ENCODE results near the gene RAC3.

RAC3 gene

DNA sequence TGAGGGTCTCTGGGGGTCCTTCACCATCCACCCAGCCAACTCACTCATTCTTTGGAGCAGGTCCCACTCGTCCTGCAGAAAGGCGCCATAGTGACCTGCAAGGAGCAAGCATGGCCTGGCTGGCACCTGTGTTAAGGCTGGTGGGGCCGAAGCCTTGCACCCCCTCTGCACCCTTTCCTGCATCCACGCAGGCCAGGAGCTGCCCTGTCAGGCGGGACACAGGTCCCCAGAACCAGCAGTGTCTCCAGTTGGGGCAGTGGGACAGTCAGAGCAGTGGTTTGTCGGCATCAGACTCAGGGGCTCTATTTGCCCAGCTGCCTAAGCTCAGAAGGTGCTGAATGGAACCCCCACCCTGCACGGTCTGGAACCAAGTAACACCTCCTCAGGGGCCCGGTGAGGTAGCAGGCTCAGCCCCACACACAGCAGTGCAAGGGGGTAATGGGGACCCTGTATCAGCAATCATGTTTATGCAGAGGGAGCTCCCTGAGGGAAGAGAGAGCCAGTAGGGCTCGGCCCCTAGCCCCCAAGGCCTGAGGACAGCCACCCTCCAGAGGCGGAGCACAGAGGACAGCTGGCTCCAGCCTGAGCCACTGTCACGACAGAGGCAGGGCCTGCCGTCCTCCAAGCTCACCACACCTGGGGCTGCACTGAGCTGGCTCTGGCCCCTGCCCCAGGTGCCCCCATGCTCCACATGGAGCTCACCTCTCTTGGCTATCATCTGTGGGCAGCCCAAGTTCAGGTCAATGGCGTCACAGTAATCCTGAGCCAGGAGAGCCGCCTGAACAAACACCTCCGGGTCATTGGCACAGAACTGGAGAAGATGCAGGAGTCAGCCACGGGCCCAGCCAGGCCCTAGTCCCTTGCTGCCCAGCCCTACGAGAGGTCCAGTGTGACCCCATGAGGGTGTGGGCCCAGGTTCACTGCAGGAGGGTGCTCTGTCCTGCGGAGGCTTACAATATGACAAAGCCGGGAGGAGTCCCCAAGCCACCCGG is 32.2 kb downstream of the RAC3 start:
- DNase-seq = no peak
- Histone ChIP-seq H3K27me3 (replicated peaks; ENCODE audit: control insufficient read depth, insufficient read depth, low read length, poor library complexity, severe bottlenecking) (no peaks in the 10 kb centered on the region), H3K27ac (ENCODE audit: insufficient read depth, low read length, poor library complexity, severe bottlenecking) (no peak overlapping the region), H3K9me3 (ENCODE audit: control insufficient read depth, low read length) (no peaks in the 10 kb centered on the region), H3K36me3 (ENCODE audit: control insufficient read depth, insufficient read depth, low read length) (peaks cover 43% of the 10 kb centered on the region), H3K4me1 (ENCODE audit: control insufficient read depth, insufficient read depth, low read length, poor library complexity, severe bottlenecking) (peaks cover 18% of the 10 kb centered on the region), H3K4me3 (ENCODE audit: insufficient read depth, low read depth, low read length, poor library complexity, severe bottlenecking) (no peak overlapping the region)

DNA sequence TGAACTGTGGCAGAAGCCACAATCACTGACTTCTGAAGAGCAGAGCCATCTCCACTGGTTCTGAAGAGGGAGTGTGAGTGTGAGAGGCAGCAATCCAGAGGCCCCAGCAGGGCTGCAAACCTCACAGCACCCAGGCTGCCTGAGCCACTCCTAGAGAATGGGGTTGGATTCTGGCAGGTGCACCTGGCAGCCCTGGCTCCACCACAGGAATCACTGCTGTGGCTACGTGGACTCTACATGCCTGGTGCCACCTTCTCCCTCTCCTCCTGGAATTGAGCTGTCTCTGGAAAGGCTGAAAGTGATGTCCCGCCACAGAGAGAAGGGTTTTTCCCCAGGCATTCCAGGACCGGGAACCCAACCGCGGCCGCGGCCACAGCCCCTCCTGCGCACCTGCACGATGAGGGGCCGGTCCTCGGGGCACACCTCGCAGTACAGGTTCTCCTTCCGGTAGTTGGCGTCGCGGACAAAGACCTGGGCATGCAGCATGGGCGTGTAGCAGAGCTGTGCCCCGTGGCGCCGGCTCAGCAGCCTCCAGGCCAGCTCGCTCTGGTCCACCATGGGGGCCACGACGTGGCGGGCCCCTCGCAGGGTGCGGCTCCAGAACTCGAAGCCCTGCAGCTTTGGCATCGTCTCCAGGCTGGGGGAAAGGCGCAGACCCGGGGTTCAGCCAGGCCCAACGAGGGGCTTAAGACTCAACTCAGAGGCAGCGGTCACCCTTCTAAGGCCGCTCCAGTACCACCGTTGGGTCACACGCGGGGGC is 33.1 kb downstream of the RAC3 start:
- Histone ChIP-seq H3K9me3 (ENCODE audit: control insufficient read depth, low read length) (no peaks in the 10 kb centered on the region), H3K27ac (ENCODE audit: insufficient read depth, low read length, poor library complexity, severe bottlenecking) (peak overlapping the region; percentile 61), H3K36me3 (ENCODE audit: control insufficient read depth, insufficient read depth, low read length) (peaks cover 34% of the 10 kb centered on the region), H3K27me3 (replicated peaks; ENCODE audit: control insufficient read depth, insufficient read depth, low read length, poor library complexity, severe bottlenecking) (no peaks in the 10 kb centered on the region), H3K4me1 (ENCODE audit: control insufficient read depth, insufficient read depth, low read length, poor library complexity, severe bottlenecking) (peaks cover 18% of the 10 kb centered on the region), H3K4me3 (ENCODE audit: insufficient read depth, low read depth, low read length, poor library complexity, severe bottlenecking) (peak overlapping the region; percentile 68)
- no peak for DNase-seq

DNA sequence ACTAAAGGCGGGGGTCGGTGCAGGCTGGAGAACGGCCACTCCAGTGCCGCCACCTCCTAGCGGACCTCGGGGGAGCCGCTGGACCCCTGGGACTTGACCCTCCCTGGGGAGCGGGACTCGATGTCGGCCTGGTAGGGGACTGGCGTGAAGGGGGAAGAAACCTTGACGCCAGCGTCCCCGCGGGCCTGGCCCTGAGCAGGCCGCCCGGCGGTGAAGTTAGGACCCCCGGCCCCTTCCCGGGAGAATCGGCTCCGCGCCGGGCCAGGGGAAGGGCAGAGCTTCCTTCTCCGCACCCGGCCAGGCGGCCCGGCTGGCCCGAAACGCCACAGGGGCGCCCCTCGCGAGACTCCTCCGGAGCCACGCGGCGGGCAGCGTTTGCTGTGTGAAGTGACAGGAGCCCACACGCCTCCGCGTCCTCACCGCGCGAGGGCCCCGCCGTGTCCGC is 33.7 kb downstream of the RAC3 start:
- Histone ChIP-seq H3K27me3 (replicated peaks; ENCODE audit: control insufficient read depth, insufficient read depth, low read length, poor library complexity, severe bottlenecking) (no peaks in the 10 kb centered on the region), H3K4me3 (ENCODE audit: insufficient read depth, low read depth, low read length, poor library complexity, severe bottlenecking) (peak overlapping the region; percentile 68), H3K27ac (ENCODE audit: insufficient read depth, low read length, poor library complexity, severe bottlenecking) (peak overlapping the region; percentile 61), H3K36me3 (ENCODE audit: control insufficient read depth, insufficient read depth, low read length) (peaks cover 28% of the 10 kb centered on the region), H3K4me1 (ENCODE audit: control insufficient read depth, insufficient read depth, low read length, poor library complexity, severe bottlenecking) (peaks cover 18% of the 10 kb centered on the region), H3K9me3 (ENCODE audit: control insufficient read depth, low read length) (no peaks in the 10 kb centered on the region)
- peak in 1 of 3 donors; percentile 12 for DNase-seq

DNA sequence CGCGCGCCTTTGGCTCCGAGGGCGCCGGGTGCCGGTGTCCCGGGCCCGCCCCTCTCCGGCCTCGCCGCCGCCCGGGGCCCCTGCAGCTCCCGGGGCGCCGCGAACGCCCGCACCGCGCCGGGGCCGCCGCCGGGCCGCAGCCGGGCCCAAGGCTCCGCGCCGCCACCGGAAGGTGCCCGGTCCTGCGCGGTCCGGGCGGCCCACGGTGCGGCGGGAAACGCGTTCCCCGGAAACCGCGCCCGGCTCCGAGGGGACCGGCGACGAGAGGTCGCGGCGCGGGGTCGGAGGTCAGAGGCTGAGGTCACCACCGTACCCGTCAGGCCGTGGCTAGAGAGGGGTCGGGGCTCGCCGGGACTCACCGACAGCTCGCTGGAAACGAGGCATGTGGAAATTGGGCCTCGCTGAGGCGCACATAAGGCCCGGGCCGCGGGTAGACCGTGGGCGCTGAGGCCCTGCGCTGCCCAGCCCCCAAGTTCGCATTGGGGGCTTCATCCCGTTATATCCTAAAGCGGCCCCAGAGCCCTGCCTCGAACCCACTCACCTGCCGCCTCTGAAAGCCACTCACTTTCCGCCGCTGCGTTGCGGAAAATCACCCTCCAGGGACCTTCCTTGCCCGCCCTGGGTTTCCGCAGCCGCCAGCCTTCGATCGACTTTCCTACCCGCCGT is 34.3 kb downstream of the RAC3 start, which contains the start of gene DUS1L:
TSS of gene DUS1L (minus strand) at position 167 of the 666 bp plus-strand sequence. CDS start 745 bp downstream, outside the sequence.
- Histone ChIP-seq H3K4me1 (ENCODE audit: control insufficient read depth, insufficient read depth, low read length, poor library complexity, severe bottlenecking) (peaks cover 18% of the 10 kb centered on the region), H3K4me3 (ENCODE audit: insufficient read depth, low read depth, low read length, poor library complexity, severe bottlenecking) (peak within 1 kb of the TSS; percentile 68), H3K36me3 (ENCODE audit: control insufficient read depth, insufficient read depth, low read length) (peaks cover 23% of the 10 kb centered on the region), H3K27ac (ENCODE audit: insufficient read depth, low read length, poor library complexity, severe bottlenecking) (peak within 1 kb of the TSS; percentile 79), H3K27me3 (replicated peaks; ENCODE audit: control insufficient read depth, insufficient read depth, low read length, poor library complexity, severe bottlenecking) (no peaks in the 10 kb centered on the region), H3K9me3 (ENCODE audit: control insufficient read depth, low read length) (no peaks in the 10 kb centered on the region)
- DNase-seq = peak; percentile 48 to 55 (median 48)

DNA sequence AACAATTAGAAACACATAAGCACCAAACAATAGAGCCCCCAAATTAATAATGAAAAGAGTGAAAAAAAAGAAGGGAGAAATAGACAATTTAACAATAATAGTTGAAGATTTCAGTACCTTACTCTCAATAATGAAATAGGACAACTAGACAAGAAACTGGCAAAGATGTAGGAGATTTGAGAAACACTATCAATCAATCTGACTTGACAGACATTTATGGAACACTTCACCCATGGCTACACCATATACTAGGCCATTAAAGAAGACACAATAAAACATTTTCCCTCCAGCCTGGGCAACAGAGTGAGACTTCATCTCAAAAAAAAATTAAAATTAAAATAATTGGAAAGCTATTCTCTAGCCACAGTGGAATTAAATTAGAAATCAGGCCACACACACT is 39.1 kb downstream of the RAC3 start:
- Histone ChIP-seq H3K27me3 (replicated peaks; ENCODE audit: control insufficient read depth, insufficient read depth, low read length, poor library complexity, severe bottlenecking) (no peaks in the 10 kb centered on the region), H3K27ac (ENCODE audit: insufficient read depth, low read length, poor library complexity, severe bottlenecking) (no peak overlapping the region), H3K4me3 (ENCODE audit: insufficient read depth, low read depth, low read length, poor library complexity, severe bottlenecking) (no peak overlapping the region), H3K4me1 (ENCODE audit: control insufficient read depth, insufficient read depth, low read length, poor library complexity, severe bottlenecking) (peaks cover 6% of the 10 kb centered on the region), H3K36me3 (ENCODE audit: control insufficient read depth, insufficient read depth, low read length) (no peaks in the 10 kb centered on the region), H3K9me3 (ENCODE audit: control insufficient read depth, low read length) (no peaks in the 10 kb centered on the region)
- DNase-seq = no peak

DNA sequence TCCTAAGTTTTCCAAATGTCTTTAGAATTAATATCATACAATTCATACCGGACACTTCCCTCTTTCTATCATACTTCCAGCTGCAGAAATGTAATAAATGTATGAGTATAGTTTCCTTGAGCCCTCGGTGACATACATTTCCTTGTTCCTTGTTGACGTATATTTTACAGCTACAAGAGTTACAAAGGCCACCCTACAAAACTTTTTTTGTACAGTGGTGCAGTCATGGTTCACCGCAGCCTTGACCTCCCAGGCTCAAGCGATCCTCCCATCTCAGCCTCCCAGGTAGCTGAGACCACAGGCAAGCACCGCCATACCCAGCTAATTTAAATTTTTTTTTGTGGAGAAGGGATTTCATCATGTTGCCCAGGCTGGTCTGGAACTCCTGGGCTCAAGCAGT is 41.3 kb downstream of the RAC3 start:
- no peak for DNase-seq
- H3K4me3 ChIP-seq (ENCODE audit: insufficient read depth, low read depth, low read length, poor library complexity, severe bottlenecking) = no peak overlapping the region
- H3K36me3 ChIP-seq (ENCODE audit: control insufficient read depth, insufficient read depth, low read length) = no peaks in the 10 kb centered on the region
- no peaks in the 10 kb centered on the region for H3K4me1 ChIP-seq (ENCODE audit: control insufficient read depth, insufficient read depth, low read length, poor library complexity, severe bottlenecking)
- H3K9me3 ChIP-seq (ENCODE audit: control insufficient read depth, low read length) = no peaks in the 10 kb centered on the region
- H3K27ac ChIP-seq (ENCODE audit: insufficient read depth, low read length, poor library complexity, severe bottlenecking) = no peak overlapping the region
- H3K27me3 ChIP-seq (replicated peaks; ENCODE audit: control insufficient read depth, insufficient read depth, low read length, poor library complexity, severe bottlenecking) = no peaks in the 10 kb centered on the region

DNA sequence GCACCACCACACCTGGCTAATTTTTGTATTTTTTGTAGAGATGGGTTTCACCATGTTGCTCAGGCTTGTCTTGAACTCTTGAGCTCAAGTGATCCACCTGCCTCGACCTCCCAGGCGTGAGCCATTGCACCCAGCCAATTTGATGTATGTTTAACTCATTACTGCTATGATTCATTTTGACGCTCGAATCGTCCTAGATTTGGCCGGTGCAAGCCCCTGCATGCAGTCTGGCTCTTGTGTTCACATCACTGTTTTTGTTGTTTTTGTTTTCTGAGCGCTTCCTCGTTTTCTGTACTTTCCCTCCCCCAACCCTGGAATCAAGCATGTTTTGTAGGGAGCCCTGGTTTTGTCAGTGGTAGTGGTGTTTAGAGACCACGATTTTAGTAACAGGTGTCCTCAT is 42.0 kb downstream of the RAC3 start:
- Histone ChIP-seq H3K36me3 (ENCODE audit: control insufficient read depth, insufficient read depth, low read length) (no peaks in the 10 kb centered on the region), H3K4me3 (ENCODE audit: insufficient read depth, low read depth, low read length, poor library complexity, severe bottlenecking) (no peak overlapping the region), H3K4me1 (ENCODE audit: control insufficient read depth, insufficient read depth, low read length, poor library complexity, severe bottlenecking) (no peaks in the 10 kb centered on the region), H3K27ac (ENCODE audit: insufficient read depth, low read length, poor library complexity, severe bottlenecking) (no peak overlapping the region), H3K27me3 (replicated peaks; ENCODE audit: control insufficient read depth, insufficient read depth, low read length, poor library complexity, severe bottlenecking) (no peaks in the 10 kb centered on the region), H3K9me3 (ENCODE audit: control insufficient read depth, low read length) (no peaks in the 10 kb centered on the region)
- DNase-seq = no peak

DNA sequence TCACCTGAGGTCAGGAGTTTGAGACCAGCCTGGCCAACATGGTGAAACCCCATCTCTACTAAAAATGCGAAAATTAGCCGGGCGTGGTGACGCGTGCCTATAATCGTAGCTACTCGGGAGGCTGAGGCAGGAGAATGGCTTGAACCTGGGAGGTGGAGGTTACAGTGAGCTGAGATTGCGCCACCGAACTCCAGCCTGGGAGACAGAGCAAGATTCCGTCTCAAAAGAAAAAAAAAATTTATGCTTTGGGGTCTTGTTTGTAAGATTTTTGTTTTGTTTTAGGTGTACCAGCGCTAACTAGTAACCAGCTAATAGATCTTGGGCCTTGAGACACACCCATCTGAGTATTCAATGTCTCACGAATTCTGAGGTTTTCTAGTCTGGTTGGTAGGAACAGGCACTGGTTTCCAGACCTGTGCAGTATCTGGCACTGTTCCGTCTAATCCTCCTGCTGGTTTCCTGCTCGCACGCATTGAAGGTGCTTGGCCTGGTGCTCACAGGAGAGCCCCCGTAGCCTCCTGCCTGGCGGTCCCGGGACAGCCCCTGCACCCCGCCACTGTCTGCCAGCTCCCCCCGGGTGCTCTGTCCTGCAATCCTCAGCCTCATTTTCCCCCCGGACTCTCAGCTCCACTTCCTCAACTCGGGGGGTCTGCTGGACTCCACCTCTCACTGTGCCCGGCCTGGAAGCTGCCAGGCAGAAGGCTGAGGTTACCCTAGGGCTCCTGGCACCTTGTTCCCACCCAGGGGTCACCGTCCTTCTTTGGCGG is 44.7 kb downstream of the RAC3 start:
- no peak overlapping the region for H3K4me3 ChIP-seq (ENCODE audit: insufficient read depth, low read depth, low read length, poor library complexity, severe bottlenecking)
- no peaks in the 10 kb centered on the region for H3K27me3 ChIP-seq (replicated peaks; ENCODE audit: control insufficient read depth, insufficient read depth, low read length, poor library complexity, severe bottlenecking)
- H3K36me3 ChIP-seq (ENCODE audit: control insufficient read depth, insufficient read depth, low read length) = peaks cover 21% of the 10 kb centered on the region
- no peak for DNase-seq
- H3K27ac ChIP-seq (ENCODE audit: insufficient read depth, low read length, poor library complexity, severe bottlenecking) = no peak overlapping the region
- no peaks in the 10 kb centered on the region for H3K9me3 ChIP-seq (ENCODE audit: control insufficient read depth, low read length)
- H3K4me1 ChIP-seq (ENCODE audit: control insufficient read depth, insufficient read depth, low read length, poor library complexity, severe bottlenecking) = no peaks in the 10 kb centered on the region

Measured in effector memory CD4-positive, alpha-beta T cell (primary cell).